ENCODE results near the gene RNF213. TPM values are rescaled to one million over a fixed set of nuclear protein-coding genes. Genes with fewer than 3 reads are reported as not detected.

Gene RNF213
- total RNA-seq, 3 donors from 2014 or later = 135 to 143 (median 136) TPM

- Histone ChIP-seq H3K36me3 (ENCODE audit: low read depth) (no peaks in the 10 kb centered on the region), H3K4me3 (no peak overlapping the region), H3K9me3 (no peaks in the 10 kb centered on the region), H3K4me1 (ENCODE audit: low read depth) (no peaks in the 10 kb centered on the region)
- DNase-seq (peak in 2 of 3 donors; percentile 21 to 40), ATAC-seq (no peak)
- TF ChIP-seq CTCF (IDR thresholded peaks at IDR 0.05) = no peak
- intact Hi-C loops (cut with DNase I, micrococcal nuclease) = no loop called here
These were observed 11.6 kb upstream of the RNF213 start for GRCh38 chr17:80248894-80249710.

GRCh38 chr17:80251966-80252365, 8.7 kb upstream of the RNF213 start:
- no peaks in the 10 kb centered on the region for H3K36me3 ChIP-seq (ENCODE audit: low read depth)
- peaks cover 9% of the 10 kb centered on the region for H3K4me1 ChIP-seq (ENCODE audit: low read depth)
- no peak overlapping the region for H3K4me3 ChIP-seq
- DNase-seq = peak in 2 of 3 donors; percentile 21 to 50
- intact Hi-C loops (cut with DNase I, micrococcal nuclease) = no loop called here
- no peak for TF ChIP-seq CTCF (IDR thresholded peaks at IDR 0.05)
- no peak for ATAC-seq
- no peaks in the 10 kb centered on the region for H3K9me3 ChIP-seq

GRCh38 chr17:80252871-80253270, 7.8 kb upstream of the RNF213 start:
- peak; percentile 79 to 89 (median 87) for DNase-seq
- intact Hi-C loops (cut with DNase I, micrococcal nuclease) = no loop called here
- peak; percentile 85 for ATAC-seq
- no peaks in the 10 kb centered on the region for H3K9me3 ChIP-seq
- no peaks in the 10 kb centered on the region for H3K36me3 ChIP-seq (ENCODE audit: low read depth)
- peaks cover 16% of the 10 kb centered on the region for H3K4me1 ChIP-seq (ENCODE audit: low read depth)
- peak; percentile 63 for TF ChIP-seq CTCF (IDR thresholded peaks at IDR 0.05)
- no peak overlapping the region for H3K4me3 ChIP-seq

- no peak for TF ChIP-seq CTCF (IDR thresholded peaks at IDR 0.05)
- intact Hi-C loops (cut with DNase I, micrococcal nuclease) = no loop called here
- H3K4me3 ChIP-seq = no peak overlapping the region
- ATAC-seq (no peak), DNase-seq (peak in 2 of 3 donors; percentile 23 to 58)
- H3K4me1 ChIP-seq (ENCODE audit: low read depth) = peaks cover 19% of the 10 kb centered on the region
- no peaks in the 10 kb centered on the region for H3K36me3 ChIP-seq (ENCODE audit: low read depth)
- no peaks in the 10 kb centered on the region for H3K9me3 ChIP-seq
These were observed 6.8 kb upstream of the RNF213 start for GRCh38 chr17:80253631-80254395.

- TF ChIP-seq CTCF (IDR thresholded peaks at IDR 0.05) = no peak
These were observed 6.0 kb upstream of the RNF213 start for GRCh38 chr17:80254396-80255251.

More at GRCh38 chr17:80254396-80255251, 6.0 kb upstream of the RNF213 start:
- ATAC-seq (peak; percentile 85), DNase-seq (peak; percentile 24 to 75 (median 52))
- H3K36me3 ChIP-seq (ENCODE audit: low read depth) = no peaks in the 10 kb centered on the region
- intact Hi-C loops (cut with DNase I, micrococcal nuclease) = no loop called here
- H3K9me3 ChIP-seq = no peaks in the 10 kb centered on the region
- H3K4me3 ChIP-seq = no peak overlapping the region
- H3K4me1 ChIP-seq (ENCODE audit: low read depth) = peaks cover 26% of the 10 kb centered on the region
